Measurements from ENCODE around the gene HOXD3. TPM values are rescaled to one million over a fixed set of nuclear protein-coding genes. Genes with fewer than 3 reads are reported as not detected.

HOXD3 gene
- total and polyA plus RNA-seq, 2 of the 8 experiments (the other 6 are each of a cell fraction or from before 2014, with no cell fraction given) = not detected

- H4K5ac ChIP-seq (ENCODE audit: insufficient read length, low read depth, low read length) = no peak overlapping the region
- DNase-seq (ENCODE audit: low read depth in 1 of 2, low spot score in 2 of 2) (no peak), FAIRE-seq (no peak)
- no peak overlapping the region for H2BK12ac ChIP-seq (ENCODE audit: low read depth, low read length)
- no peak overlapping the region for H3K18ac ChIP-seq (ENCODE audit: extremely low read depth, low read length)
- peaks cover 2% of the 10 kb centered on the region; the same call in 1 of the 2 replicates for H3K23me2 ChIP-seq (ENCODE audit: low read depth, low read length)
- 57% methylated on average over 6 of the region's 6 CpGs; no CpG with 5 or more reads in 1 of the 2 experiments for WGBS, 2 experiments (ENCODE audit: extremely low coverage in 1 of 2, insufficient coverage in 1 of 2, insufficient read length in 1 of 2, insufficient replicate concordance in 2 of 2, low coverage in 1 of 2, low lambda C conversion rate in 2 of 2, missing lambda C conversion rate in 1 of 2)
- peaks cover 17 to 24% of the 10 kb centered on the region in 2 experiments for H4K20me1 ChIP-seq (replicated peaks in 1 of 2; ENCODE audit: control insufficient read depth in 1 of 2, insufficient read depth in 2 of 2, low read length in 2 of 2)
- no peak overlapping the region for H4K91ac ChIP-seq (replicated peaks; ENCODE audit: insufficient read length, low read length)
- ChIA-PET POLR2A (ENCODE audit: partially characterized antibody) (interaction anchor here (0.6 kb wide), 1 partner anchor 44 kb away, joined by 3 read pairs; no protein-coding TSS in a partner anchor), CTCF (ENCODE audit: partially characterized antibody) (interaction anchor here (0.7 to 10.0 kb wide), 7 partner anchors 9 to 493 kb away, joined by 3 to 119 read pairs (median 6); no protein-coding TSS in a partner anchor)
- TF ChIP-seq RBBP5 (IDR thresholded peaks at IDR 0.05; ENCODE audit: borderline replicate concordance, low read depth, low read length) (no peak), EP300 (IDR thresholded peaks at IDR 0.05; ENCODE audit: borderline replicate concordance in 1 of 2, low read depth in 2 of 2, low read length in 2 of 2) (no peak), JUN (IDR thresholded peaks at IDR 0.05; ENCODE audit: low read depth, low read length) (no peak)
- no peak overlapping the region for H2BK120ac ChIP-seq (replicated peaks; ENCODE audit: low read depth, low read length)
- no peak overlapping the region for H3K14ac ChIP-seq (ENCODE audit: insufficient read length)
- H3K9me3 ChIP-seq (ENCODE audit: insufficient read depth in 2 of 2, low read depth in 1 of 2, low read length in 1 of 2) = no peaks in the 10 kb centered on the region; a peak in 1 of 4 replicates
- no peak overlapping the region for H3K27ac ChIP-seq (ENCODE audit: low read depth, low read length)
- no peak overlapping the region for H3K9ac ChIP-seq (replicated peaks in 1 of 4; ENCODE audit: extremely low read depth in 1 of 4, low read depth in 3 of 4, low read length in 3 of 4)
- H3K4me3 ChIP-seq (ENCODE audit: extremely low read depth in 1 of 4, insufficient read depth in 2 of 4, low read depth in 3 of 4, low read length in 4 of 4) = no peak overlapping the region
- H3K36me3 ChIP-seq (ENCODE audit: control insufficient read depth in 2 of 4, insufficient read depth in 4 of 4, low read length in 3 of 4) = peaks cover 0 to 6% (median 0%) of the 10 kb centered on the region in 4 experiments; a peak in 1 of 8 replicates
- H3K4me2 ChIP-seq (ENCODE audit: insufficient read depth in 1 of 2, low read depth in 2 of 2, low read length in 2 of 2) = no peak overlapping the region
- H2AK5ac ChIP-seq (ENCODE audit: low read depth, low read length) = no peak overlapping the region
- H3K4ac ChIP-seq (replicated peaks; ENCODE audit: insufficient read length, low read depth, low read length) = no peak overlapping the region
- H2AFZ ChIP-seq (ENCODE audit: low read length) = no peak overlapping the region
- H3K79me1 ChIP-seq (ENCODE audit: low read depth, low read length) = no peaks in the 10 kb centered on the region
- no peak overlapping the region for H2BK5ac ChIP-seq (ENCODE audit: low read depth, low read length)
- no peak overlapping the region for H2BK15ac ChIP-seq (ENCODE audit: low read length)
- no peak overlapping the region for H2BK20ac ChIP-seq (ENCODE audit: low read length)
- H3K27me3 ChIP-seq (replicated peaks in 1 of 4; ENCODE audit: control insufficient read depth in 3 of 4, extremely low read depth in 1 of 4, insufficient read depth in 3 of 4, low read length in 3 of 4) = peaks cover 93 to 100% (median 99%) of the 10 kb centered on the region in 4 experiments
- H3K79me2 ChIP-seq (ENCODE audit: control insufficient read depth in 1 of 2, insufficient read depth in 2 of 2, low read length in 2 of 2) = no peaks in the 10 kb centered on the region
- H3K4me1 ChIP-seq (replicated peaks in 1 of 4; ENCODE audit: control insufficient read depth in 3 of 4, insufficient read depth in 4 of 4, low read length in 3 of 4) = peaks cover 0 to 6% (median 1%) of the 10 kb centered on the region in 4 experiments; a peak in 3 of 7 replicates
- no peak overlapping the region for H4K8ac ChIP-seq (ENCODE audit: extremely low read depth, insufficient read depth, low read length)
- no peak overlapping the region for H3K56ac ChIP-seq (replicated peaks; ENCODE audit: insufficient read length, low read depth, low read length)
- no peak overlapping the region for H3K23ac ChIP-seq (ENCODE audit: insufficient read length)
Measured at GRCh38 chr2:176146101-176146500, 11.0 kb upstream of the HOXD3 start.
